Measurements from ENCODE around the gene RBM25.
A peak's percentile ranks its signal among the peaks of the same experiment; 100 is the strongest.
"Not testable (repeated sequence)": the region's sequence is repeated elsewhere in the genome, so short reads cannot be mapped to it uniquely, and the experiment has no call there.

The RBM25 gene

DNA sequence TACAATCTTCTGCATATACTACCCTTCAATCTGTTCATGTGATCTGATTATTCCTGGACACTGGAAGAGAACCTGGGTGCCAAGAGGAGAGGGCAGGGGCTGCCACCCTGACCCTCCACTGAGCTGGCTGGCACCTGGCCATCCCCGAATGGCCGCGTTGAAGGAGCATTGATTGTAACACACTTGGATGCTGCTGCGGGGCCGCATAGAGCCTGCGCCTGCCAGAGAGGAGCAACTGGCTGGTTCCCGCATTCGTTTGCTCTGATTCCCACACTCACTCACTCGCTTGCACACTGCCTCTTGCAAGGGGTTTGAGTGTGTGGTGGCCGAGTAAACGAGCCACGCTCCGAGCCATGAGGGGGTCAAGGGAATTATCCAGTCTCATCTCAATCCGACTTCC lies 110.4 kb downstream of the RBM25 start:
- no peak for DNase-seq
- Histone ChIP-seq H3K79me2 (ENCODE audit: control insufficient read depth, insufficient read depth, low read length) (no peaks in the 10 kb centered on the region), H3K4me1 (ENCODE audit: control insufficient read depth, low read depth, low read length) (no peaks in the 10 kb centered on the region), H2BK120ac (ENCODE audit: low read depth, low read length) (no peak overlapping the region), H3K27ac (ENCODE audit: low read depth, low read length) (peak overlapping the region; percentile 79), H2BK15ac (replicated peaks; ENCODE audit: low read depth) (no peak overlapping the region), H3K23ac (ENCODE audit: low read length) (peak overlapping the region; percentile 16), H3K4me2 (ENCODE audit: low read length) (no peak overlapping the region), H3K36me3 (ENCODE audit: control insufficient read depth, insufficient read depth, low read length) (peaks cover 1% of the 10 kb centered on the region), H2AK5ac (ENCODE audit: low read length) (no peak overlapping the region), H4K5ac (ENCODE audit: low read length) (no peak overlapping the region), H3K27me3 (ENCODE audit: insufficient read depth, low read length, poor library complexity) (no peaks in the 10 kb centered on the region), H4K8ac (ENCODE audit: low read depth, low read length) (no peak overlapping the region), H3K56ac (ENCODE audit: low read length) (peak overlapping the region; percentile 31), H3K4me3 (ENCODE audit: low read length) (no peak overlapping the region), H3K18ac (ENCODE audit: low read length) (no peak overlapping the region), H3K9ac (ENCODE audit: low read length) (no peak overlapping the region), H3K79me1 (ENCODE audit: low read length) (no peaks in the 10 kb centered on the region), H2BK5ac (ENCODE audit: low read length) (no peak overlapping the region), H3K4ac (ENCODE audit: low read depth, low read length) (no peak overlapping the region)
- no CpG with 5 or more reads among the region's 14 CpGs for WGBS (ENCODE audit: extremely low coverage, insufficient coverage, low lambda C conversion rate)

DNA sequence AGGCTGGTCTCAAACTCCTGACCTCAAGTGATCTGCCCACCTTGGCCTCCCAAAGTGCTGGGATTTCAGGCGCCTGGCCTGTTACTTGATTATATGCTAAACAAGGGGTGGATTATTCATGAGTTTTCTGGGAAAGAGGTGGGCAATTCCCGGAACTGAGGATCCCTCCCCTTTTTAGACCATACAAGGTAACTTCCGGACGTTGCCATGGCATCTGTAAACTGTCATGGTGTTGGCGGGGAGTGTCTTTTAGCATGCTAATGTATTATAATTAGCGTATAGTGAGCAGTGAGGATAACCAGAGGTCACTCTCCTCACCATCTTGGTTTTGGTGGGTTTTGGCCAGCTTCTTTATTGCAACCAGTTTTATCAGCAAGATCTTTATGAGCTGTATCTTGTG lies 111.5 kb downstream of the RBM25 start:
- H3K4ac ChIP-seq (ENCODE audit: low read depth, low read length), result not testable (repeated sequence)

DNA sequence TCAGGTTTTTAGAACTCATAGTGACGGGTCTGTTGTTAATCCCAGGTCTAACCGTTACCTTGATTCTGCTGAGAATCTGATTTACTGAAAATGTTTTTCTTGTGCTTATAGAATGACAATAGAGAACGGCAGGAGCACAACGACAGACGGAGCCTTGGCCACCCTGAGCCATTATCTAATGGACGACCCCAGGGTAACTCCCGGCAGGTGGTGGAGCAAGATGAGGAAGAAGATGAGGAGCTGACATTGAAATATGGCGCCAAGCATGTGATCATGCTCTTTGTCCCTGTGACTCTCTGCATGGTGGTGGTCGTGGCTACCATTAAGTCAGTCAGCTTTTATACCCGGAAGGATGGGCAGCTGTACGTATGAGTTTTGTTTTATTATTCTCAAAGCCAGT lies 112.4 kb downstream of the RBM25 start:
- Histone ChIP-seq H4K8ac (ENCODE audit: low read depth, low read length) (no peak overlapping the region), H3K23ac (ENCODE audit: low read length) (no peak overlapping the region), H2BK15ac (replicated peaks; ENCODE audit: low read depth) (no peak overlapping the region), H3K4me2 (ENCODE audit: low read length) (no peak overlapping the region), H2BK120ac (ENCODE audit: low read depth, low read length) (no peak overlapping the region), H2AK5ac (ENCODE audit: low read length) (no peak overlapping the region), H3K4ac (ENCODE audit: low read depth, low read length) (no peak overlapping the region), H3K79me1 (ENCODE audit: low read length) (no peaks in the 10 kb centered on the region), H3K79me2 (ENCODE audit: control insufficient read depth, insufficient read depth, low read length) (no peaks in the 10 kb centered on the region), H3K4me3 (ENCODE audit: low read length) (no peak overlapping the region), H3K9ac (ENCODE audit: low read length) (no peak overlapping the region), H4K5ac (ENCODE audit: low read length) (no peak overlapping the region), H2BK5ac (ENCODE audit: low read length) (no peak overlapping the region), H3K4me1 (ENCODE audit: control insufficient read depth, low read depth, low read length) (no peaks in the 10 kb centered on the region), H3K27me3 (ENCODE audit: insufficient read depth, low read length, poor library complexity) (no peaks in the 10 kb centered on the region), H3K56ac (ENCODE audit: low read length) (no peak overlapping the region), H3K36me3 (ENCODE audit: control insufficient read depth, insufficient read depth, low read length) (peaks cover 3% of the 10 kb centered on the region), H3K27ac (ENCODE audit: low read depth, low read length) (no peak overlapping the region), H3K18ac (ENCODE audit: low read length) (no peak overlapping the region)
- WGBS (ENCODE audit: extremely low coverage, insufficient coverage, low lambda C conversion rate), result no CpG with 5 or more reads among the region's 11 CpGs
- no peak for DNase-seq

More for the DNA sequence above, 111.5 kb downstream of the RBM25 start:
- H3K4me2 ChIP-seq (ENCODE audit: low read length); H4K5ac ChIP-seq (ENCODE audit: low read length); H3K79me1 ChIP-seq (ENCODE audit: low read length); H3K79me2 ChIP-seq (ENCODE audit: control insufficient read depth, insufficient read depth, low read length); H3K27me3 ChIP-seq (ENCODE audit: insufficient read depth, low read length, poor library complexity); H2BK120ac ChIP-seq (ENCODE audit: low read depth, low read length); H3K4me1 ChIP-seq (ENCODE audit: control insufficient read depth, low read depth, low read length); H3K23ac ChIP-seq (ENCODE audit: low read length); H2BK15ac ChIP-seq (replicated peaks; ENCODE audit: low read depth); H2AK5ac ChIP-seq (ENCODE audit: low read length); H3K56ac ChIP-seq (ENCODE audit: low read length); H4K8ac ChIP-seq (ENCODE audit: low read depth, low read length); H3K4me3 ChIP-seq (ENCODE audit: low read length); H3K36me3 ChIP-seq (ENCODE audit: control insufficient read depth, insufficient read depth, low read length); H2BK5ac ChIP-seq (ENCODE audit: low read length); H3K9ac ChIP-seq (ENCODE audit: low read length); H3K18ac ChIP-seq (ENCODE audit: low read length): not testable (repeated sequence)
- no CpG with 5 or more reads among the region's 6 CpGs for WGBS (ENCODE audit: extremely low coverage, insufficient coverage, low lambda C conversion rate)
- H3K27ac ChIP-seq (ENCODE audit: low read depth, low read length), result peak overlapping the region; percentile 16
- DNase-seq, result peak; percentile 74

DNA sequence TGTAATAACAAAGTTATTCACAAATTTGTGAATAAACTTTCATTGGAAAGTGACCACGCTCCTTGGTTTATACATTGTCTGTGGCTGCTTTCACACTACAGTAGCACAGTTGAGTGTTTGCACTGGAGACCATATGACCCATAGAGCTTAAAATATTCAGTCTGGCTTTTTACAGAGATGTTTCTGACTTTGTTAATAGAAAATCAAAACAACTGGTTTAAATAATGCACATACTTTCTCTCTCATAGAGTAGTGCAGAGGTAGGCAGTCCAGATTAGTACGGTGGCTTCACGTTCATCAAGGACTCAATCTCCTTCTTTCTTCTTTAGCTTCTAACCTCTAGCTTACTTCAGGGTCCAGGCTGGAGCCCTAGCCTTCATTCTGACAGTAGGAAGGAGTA lies 114.2 kb downstream of the RBM25 start:
- H2BK120ac ChIP-seq (ENCODE audit: low read depth, low read length), result no peak overlapping the region
- no peaks in the 10 kb centered on the region for H3K79me2 ChIP-seq (ENCODE audit: control insufficient read depth, insufficient read depth, low read length)
- no peak overlapping the region for H2AK5ac ChIP-seq (ENCODE audit: low read length)
- H3K4me3 ChIP-seq (ENCODE audit: low read length), result no peak overlapping the region
- no peak overlapping the region for H2BK5ac ChIP-seq (ENCODE audit: low read length)
- no peaks in the 10 kb centered on the region for H3K4me1 ChIP-seq (ENCODE audit: control insufficient read depth, low read depth, low read length)
- H3K56ac ChIP-seq (ENCODE audit: low read length), result no peak overlapping the region
- H3K18ac ChIP-seq (ENCODE audit: low read length), result no peak overlapping the region
- H3K4me2 ChIP-seq (ENCODE audit: low read length), result no peak overlapping the region
- no peak overlapping the region for H4K8ac ChIP-seq (ENCODE audit: low read depth, low read length)
- no peak overlapping the region for H3K4ac ChIP-seq (ENCODE audit: low read depth, low read length)
- peaks cover 3% of the 10 kb centered on the region for H3K36me3 ChIP-seq (ENCODE audit: control insufficient read depth, insufficient read depth, low read length)
- WGBS (ENCODE audit: extremely low coverage, insufficient coverage, low lambda C conversion rate), result no CpG with 5 or more reads among the region's 3 CpGs
- DNase-seq, result no peak
- no peak overlapping the region for H2BK15ac ChIP-seq (replicated peaks; ENCODE audit: low read depth)
- no peaks in the 10 kb centered on the region for H3K79me1 ChIP-seq (ENCODE audit: low read length)
- H3K27me3 ChIP-seq (ENCODE audit: insufficient read depth, low read length, poor library complexity), result no peaks in the 10 kb centered on the region
- no peak overlapping the region for H3K9ac ChIP-seq (ENCODE audit: low read length)
- no peak overlapping the region for H3K27ac ChIP-seq (ENCODE audit: low read depth, low read length)
- no peak overlapping the region for H4K5ac ChIP-seq (ENCODE audit: low read length)
- no peak overlapping the region for H3K23ac ChIP-seq (ENCODE audit: low read length)

DNA sequence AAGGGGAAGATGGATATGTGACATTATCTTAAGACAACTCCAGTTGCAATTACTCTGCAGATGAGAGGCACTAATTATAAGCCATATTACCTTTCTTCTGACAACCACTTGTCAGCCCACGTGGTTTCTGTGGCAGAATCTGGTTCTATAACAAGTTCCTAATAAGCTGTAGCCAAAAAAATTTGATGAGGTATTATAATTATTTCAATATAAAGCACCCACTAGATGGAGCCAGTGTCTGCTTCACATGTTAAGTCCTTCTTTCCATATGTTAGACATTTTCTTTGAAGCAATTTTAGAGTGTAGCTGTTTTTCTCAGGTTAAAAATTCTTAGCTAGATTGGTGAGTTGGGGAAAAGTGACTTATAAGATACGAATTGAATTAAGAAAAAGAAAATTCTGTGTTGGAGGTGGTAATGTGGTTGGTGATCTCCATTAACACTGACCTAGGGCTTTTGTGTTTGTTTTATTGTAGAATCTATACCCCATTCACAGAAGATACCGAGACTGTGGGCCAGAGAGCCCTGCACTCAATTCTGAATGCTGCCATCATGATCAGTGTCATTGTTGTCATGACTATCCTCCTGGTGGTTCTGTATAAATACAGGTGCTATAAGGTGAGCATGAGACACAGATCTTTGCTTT lies 114.9 kb downstream of the RBM25 start:
- H3K4me2 ChIP-seq (ENCODE audit: low read length), result no peak overlapping the region
- H2BK15ac ChIP-seq (replicated peaks; ENCODE audit: low read depth), result no peak overlapping the region
- no peak overlapping the region for H3K9ac ChIP-seq (ENCODE audit: low read length)
- H2AK5ac ChIP-seq (ENCODE audit: low read length), result no peak overlapping the region
- H3K27ac ChIP-seq (ENCODE audit: low read depth, low read length), result no peak overlapping the region
- H3K56ac ChIP-seq (ENCODE audit: low read length), result no peak overlapping the region
- no peaks in the 10 kb centered on the region for H3K4me1 ChIP-seq (ENCODE audit: control insufficient read depth, low read depth, low read length)
- no peak overlapping the region for H3K23ac ChIP-seq (ENCODE audit: low read length)
- no peak overlapping the region for H4K8ac ChIP-seq (ENCODE audit: low read depth, low read length)
- H4K5ac ChIP-seq (ENCODE audit: low read length), result no peak overlapping the region
- H3K4me3 ChIP-seq (ENCODE audit: low read length), result no peak overlapping the region
- peak; percentile 16 for DNase-seq
- no peak overlapping the region for H2BK5ac ChIP-seq (ENCODE audit: low read length)
- H3K79me1 ChIP-seq (ENCODE audit: low read length), result no peaks in the 10 kb centered on the region
- no peaks in the 10 kb centered on the region for H3K79me2 ChIP-seq (ENCODE audit: control insufficient read depth, insufficient read depth, low read length)
- no peak overlapping the region for H3K18ac ChIP-seq (ENCODE audit: low read length)
- H2BK120ac ChIP-seq (ENCODE audit: low read depth, low read length), result no peak overlapping the region
- H3K4ac ChIP-seq (ENCODE audit: low read depth, low read length), result no peak overlapping the region
- no peaks in the 10 kb centered on the region for H3K27me3 ChIP-seq (ENCODE audit: insufficient read depth, low read length, poor library complexity)
- WGBS (ENCODE audit: extremely low coverage, insufficient coverage, low lambda C conversion rate), result 100% methylated on average over 1 of the region's 3 CpGs
- peaks cover 3% of the 10 kb centered on the region for H3K36me3 ChIP-seq (ENCODE audit: control insufficient read depth, insufficient read depth, low read length)
